BLaER1 (cell line): ENCODE measurements around the gene TPCN1.
A peak's percentile ranks its signal among the peaks of the same experiment; 100 is the strongest.

ENCODE experiments used
- H3K27ac ChIP-seq: shearing (Covaris generic); formaldehyde crosslinking; 2 replicates; pipeline ENCODE4 v1.8.1; 2022
- H3K27me3 ChIP-seq: shearing (Covaris generic); formaldehyde crosslinking; 2 replicates; pipeline ENCODE4 v1.8.1; 2022
- H3K36me3 ChIP-seq: shearing (Covaris generic); formaldehyde crosslinking; 2 replicates; pipeline ENCODE4 v1.8.1; 2022
- H3K4me1 ChIP-seq: shearing (Covaris generic); formaldehyde crosslinking; 2 replicates; pipeline ENCODE4 v1.8.1; 2022
- H3K4me2 ChIP-seq: shearing (Covaris generic); formaldehyde crosslinking; 2 replicates; pipeline ENCODE4 v1.8.1; 2022
- H3K4me3 ChIP-seq: shearing (Covaris generic); formaldehyde crosslinking; 2 replicates; pipeline ENCODE4 v1.8.1; 2022
- H3K9ac ChIP-seq: shearing (Covaris generic); formaldehyde crosslinking; 2 replicates; pipeline ENCODE4 v1.8.1; 2022
- H3K9me3 ChIP-seq: shearing (Covaris generic); formaldehyde crosslinking; 2 replicates; pipeline ENCODE4 v1.8.1; 2022
- H4K20me1 ChIP-seq: shearing (Covaris generic); formaldehyde crosslinking; 2 replicates; pipeline ENCODE4 v1.8.1; 2022
- Cebpa-rat ChIP-seq: shearing (Covaris generic); IDR thresholded peaks from 2 replicates; pipeline ENCODE4 v1.8.1; 2022

Gene TPCN1

GRCh38 chr12:113274848-113275247 lies 53.6 kb downstream of the TPCN1 start:
- no peak for TF ChIP-seq Cebpa-rat
- Histone ChIP-seq H3K9me3 (no peaks in the 10 kb centered on the region), H3K36me3 (no peaks in the 10 kb centered on the region), H3K9ac (no peak overlapping the region), H3K4me1 (peaks cover 9% of the 10 kb centered on the region; the same call in 1 of the 2 replicates), H3K4me2 (no peak overlapping the region), H4K20me1 (no peaks in the 10 kb centered on the region), H3K4me3 (no peak overlapping the region), H3K27ac (no peak overlapping the region), H3K27me3 (no peaks in the 10 kb centered on the region)

- peaks cover 9% of the 10 kb centered on the region; the same call in 1 of the 2 replicates for H3K4me1 ChIP-seq
- H3K4me2 ChIP-seq: no peak overlapping the region
- H3K27me3 ChIP-seq: no peaks in the 10 kb centered on the region
- H3K9me3 ChIP-seq: no peaks in the 10 kb centered on the region
- H3K4me3 ChIP-seq: no peak overlapping the region
- no peaks in the 10 kb centered on the region for H3K36me3 ChIP-seq
- H3K9ac ChIP-seq: no peak overlapping the region
- no peaks in the 10 kb centered on the region for H4K20me1 ChIP-seq
- no peak for TF ChIP-seq Cebpa-rat
- H3K27ac ChIP-seq: no peak overlapping the region
Measured at GRCh38 chr12:113276306-113276705, 55.0 kb downstream of the TPCN1 start.

- H3K27me3 ChIP-seq: no peaks in the 10 kb centered on the region
- H3K9me3 ChIP-seq: no peaks in the 10 kb centered on the region
- H4K20me1 ChIP-seq: no peaks in the 10 kb centered on the region
- no peaks in the 10 kb centered on the region for H3K36me3 ChIP-seq
- H3K9ac ChIP-seq: no peak overlapping the region
- H3K4me3 ChIP-seq: no peak overlapping the region
- no peak overlapping the region for H3K27ac ChIP-seq
- H3K4me2 ChIP-seq: no peak overlapping the region
- peaks cover 9% of the 10 kb centered on the region; the same call in 1 of the 2 replicates for H3K4me1 ChIP-seq
- no peak for TF ChIP-seq Cebpa-rat
Measured at GRCh38 chr12:113276946-113277500, 55.8 kb downstream of the TPCN1 start.

- Histone ChIP-seq H3K4me2 (no peak overlapping the region), H3K27me3 (no peaks in the 10 kb centered on the region), H3K4me1 (peaks cover 8% of the 10 kb centered on the region; the same call in 1 of the 2 replicates), H3K36me3 (no peaks in the 10 kb centered on the region), H3K9me3 (no peaks in the 10 kb centered on the region), H4K20me1 (no peaks in the 10 kb centered on the region), H3K9ac (no peak overlapping the region), H3K27ac (no peak overlapping the region), H3K4me3 (no peak overlapping the region)
- TF ChIP-seq Cebpa-rat: no peak
Measured at GRCh38 chr12:113277511-113277910, 56.2 kb downstream of the TPCN1 start.

GRCh38 chr12:113278141-113278540 lies 56.9 kb downstream of the TPCN1 start:
- Histone ChIP-seq H4K20me1 (no peaks in the 10 kb centered on the region), H3K27ac (no peak overlapping the region), H3K36me3 (no peaks in the 10 kb centered on the region), H3K9ac (no peak overlapping the region), H3K4me1 (peaks cover 2% of the 10 kb centered on the region; the same call in 1 of the 2 replicates), H3K27me3 (no peaks in the 10 kb centered on the region), H3K4me2 (no peak overlapping the region), H3K4me3 (no peak overlapping the region), H3K9me3 (no peaks in the 10 kb centered on the region)
- TF ChIP-seq Cebpa-rat: no peak

- Histone ChIP-seq H3K9ac (no peak overlapping the region), H3K27me3 (no peaks in the 10 kb centered on the region), H3K4me2 (no peak overlapping the region), H3K4me1 (no peaks in the 10 kb centered on the region), H3K36me3 (no peaks in the 10 kb centered on the region), H3K9me3 (no peaks in the 10 kb centered on the region), H3K4me3 (no peak overlapping the region), H3K27ac (no peak overlapping the region), H4K20me1 (no peaks in the 10 kb centered on the region)
- TF ChIP-seq Cebpa-rat: no peak
Measured at GRCh38 chr12:113278633-113279032, 57.4 kb downstream of the TPCN1 start.

GRCh38 chr12:113284751-113285150 lies 63.5 kb downstream of the TPCN1 start:
- no peak for TF ChIP-seq Cebpa-rat
- no peak overlapping the region for H3K27ac ChIP-seq
- H3K4me3 ChIP-seq: no peak overlapping the region
- no peak overlapping the region for H3K4me2 ChIP-seq
- no peak overlapping the region for H3K9ac ChIP-seq
- peaks cover 7% of the 10 kb centered on the region; the same call in 1 of the 2 replicates for H3K4me1 ChIP-seq
- H3K36me3 ChIP-seq: no peaks in the 10 kb centered on the region
- H4K20me1 ChIP-seq: peaks cover 23% of the 10 kb centered on the region; the same call in 1 of the 2 replicates
- H3K27me3 ChIP-seq: 0 out of 2 replicates have a peak, but pooled peaks cover 5% of the 10 kb centered on the region
- H3K9me3 ChIP-seq: no peaks in the 10 kb centered on the region

GRCh38 chr12:113285679-113286610 lies 64.7 kb downstream of the TPCN1 start:
- peak overlapping the region; percentile 13; the same call in 1 of the 2 replicates for H3K4me2 ChIP-seq
- no peak overlapping the region for H3K4me3 ChIP-seq
- H4K20me1 ChIP-seq: peaks cover 23% of the 10 kb centered on the region; the same call in 1 of the 2 replicates
- no peak overlapping the region for H3K9ac ChIP-seq
- H3K27ac ChIP-seq: no peak overlapping the region
- no peak for TF ChIP-seq Cebpa-rat
- 0 out of 2 replicates have a peak, but pooled peaks cover 5% of the 10 kb centered on the region for H3K27me3 ChIP-seq
- no peaks in the 10 kb centered on the region for H3K36me3 ChIP-seq
- peaks cover 7% of the 10 kb centered on the region; the same call in 1 of the 2 replicates for H3K4me1 ChIP-seq
- H3K9me3 ChIP-seq: no peaks in the 10 kb centered on the region

- H3K36me3 ChIP-seq: no peaks in the 10 kb centered on the region
- H4K20me1 ChIP-seq: peaks cover 23% of the 10 kb centered on the region; the same call in 1 of the 2 replicates
- no peak overlapping the region for H3K4me3 ChIP-seq
- H3K27ac ChIP-seq: no peak overlapping the region
- H3K9me3 ChIP-seq: no peaks in the 10 kb centered on the region
- peaks cover 7% of the 10 kb centered on the region; the same call in 1 of the 2 replicates for H3K4me1 ChIP-seq
- H3K9ac ChIP-seq: no peak overlapping the region
- no peak overlapping the region for H3K4me2 ChIP-seq
- no peak for TF ChIP-seq Cebpa-rat
- 0 out of 2 replicates have a peak, but pooled peaks cover 5% of the 10 kb centered on the region for H3K27me3 ChIP-seq
Measured at GRCh38 chr12:113286712-113287111, 65.4 kb downstream of the TPCN1 start.
